ENCODE data around the gene C19orf73.

- TF ChIP-seq CTCF (conservative IDR thresholded peaks at IDR 0.05; ENCODE audit: low read depth in 2 of 2) (no peak), CREB1 (CRISPR knock-in tag; IDR thresholded peaks at IDR 0.05; ENCODE audit: low read depth) (no peak), ETS1 (IDR thresholded peaks at IDR 0.05) (no peak), EZH2 (IDR thresholded peaks at IDR 0.05; ENCODE audit: low read depth, unreplicated experiment) (no peak), POLR2AphosphoS5 (IDR thresholded peaks at IDR 0.05; ENCODE audit: low read depth) (no peak), ZNF114 (CRISPR knock-in tag; IDR thresholded peaks at IDR 0.05) (no peak), ZNF462 (CRISPR knock-in tag; IDR thresholded peaks at IDR 0.05) (no peak), REST (IDR thresholded peaks at IDR 0.05; ENCODE audit: unreplicated experiment) (no peak), EZH2phosphoT487 (IDR thresholded peaks at IDR 0.05; ENCODE audit: unreplicated experiment) (no peak), ZNF331 (CRISPR knock-in tag; IDR thresholded peaks at IDR 0.05; ENCODE audit: low read depth) (no peak), JUNB (IDR thresholded peaks at IDR 0.05; ENCODE audit: unreplicated experiment) (no peak), STAT1 (IDR thresholded peaks at IDR 0.05; ENCODE audit: unreplicated experiment) (no peak), NANOG (IDR thresholded peaks at IDR 0.05; ENCODE audit: borderline replicate concordance) (no peak)
Measured at GRCh38 chr19:49098795-49099194, 20.1 kb downstream of the C19orf73 start.

Data from GM23338 (cell line).